GM19452 (cell line): ENCODE measurements around the gene USP17L15.
"Not testable (repeated sequence)": the region's sequence is repeated elsewhere in the genome, so short reads cannot be mapped to it uniquely, and the experiment has no call there.

Experiments
- ATAC-seq: cut with Tn5 transposase; IDR thresholded peaks from one replicate; pipeline ENCODE4 v1.9.1; 2021; ENCODE audit not compliant: unreplicated experiment

The USP17L15 gene

DNA sequence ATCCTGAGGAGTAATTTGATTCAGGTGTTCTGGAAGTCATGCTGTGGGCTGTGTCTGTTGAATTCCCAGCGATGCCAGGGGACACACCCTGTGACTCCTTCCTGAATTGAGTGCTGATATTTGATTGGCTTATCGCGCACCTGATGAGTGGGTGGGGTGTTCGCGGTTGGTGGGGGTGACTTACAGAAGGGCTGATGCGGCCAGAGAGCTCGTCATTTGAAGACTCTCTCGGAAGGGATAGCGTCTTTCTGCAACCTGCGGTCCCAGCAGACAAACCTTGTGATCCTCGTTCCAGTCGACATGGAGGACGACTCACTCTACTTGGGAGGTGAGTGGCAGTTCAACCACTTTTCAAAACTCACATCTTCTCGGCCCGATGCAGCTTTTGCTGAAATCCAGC is at the start of gene USP17L15:
TSS of gene USP17L15 (plus strand) at position 301 of the 400 bp plus-strand sequence. CDS start at position 301, 0 bp downstream.
- ATAC-seq = not testable (repeated sequence)

GRCh38 chr4:9210357-9210756 is 23.8 kb upstream of the USP17L15 start, which contains the start of gene USP17L10:
Gene USP17L10 (plus strand): TSS chr4:9210657. CDS start chr4:9210657, 0 bp downstream.
- not testable (repeated sequence) for ATAC-seq

DNA sequence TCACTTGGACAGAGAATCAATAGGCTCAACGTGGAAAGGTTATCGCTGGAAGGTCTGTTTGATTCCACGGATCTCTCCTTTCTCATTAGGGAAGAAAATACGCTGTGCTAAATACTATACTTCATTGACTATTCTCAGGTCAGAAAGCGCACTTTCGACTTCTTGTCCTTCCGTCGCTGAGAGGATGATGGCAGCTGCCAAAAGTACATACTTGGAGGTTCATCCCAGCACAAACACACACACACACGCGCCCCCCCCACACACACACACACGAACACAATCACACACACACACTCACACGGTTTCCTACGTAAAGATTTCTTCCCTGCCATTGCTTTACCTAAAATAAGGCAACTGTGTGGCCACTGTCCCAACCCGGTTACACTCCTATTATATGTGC is 19.5 kb upstream of the USP17L15 start:
- ATAC-seq = not testable (repeated sequence)

DNA sequence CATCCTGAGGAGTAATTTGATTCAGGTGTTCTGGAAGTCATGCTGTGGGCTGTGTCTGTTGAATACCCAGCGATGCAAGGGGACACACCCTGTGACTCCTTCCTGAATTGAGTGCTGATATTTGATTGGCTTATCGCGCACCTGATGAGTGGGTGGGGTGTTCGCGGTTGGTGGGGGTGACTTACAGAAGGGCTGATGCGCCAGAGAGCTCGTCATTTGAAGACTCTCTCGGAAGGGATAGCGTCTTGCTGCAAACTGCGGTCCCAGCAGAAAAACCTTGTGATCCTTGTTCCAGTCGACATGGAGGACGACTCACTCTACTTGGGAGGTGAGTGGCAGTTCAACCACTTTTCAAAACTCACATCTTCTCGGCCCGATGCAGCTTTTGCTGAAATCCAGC is 19.1 kb upstream of the USP17L15 start, which contains the start of gene USP17L11:
TSS of gene USP17L11 (plus strand) at position 301 of the 400 bp plus-strand sequence. CDS start at position 301, 0 bp downstream.
- ATAC-seq = not testable (repeated sequence)

- not testable (repeated sequence) for ATAC-seq
Measured at GRCh38 chr4:9219852-9220251, 14.3 kb upstream of the USP17L15 start, which contains the start of gene USP17L12. Gene USP17L12 (plus strand): TSS chr4:9220152. CDS start chr4:9220152, 0 bp downstream.

DNA sequence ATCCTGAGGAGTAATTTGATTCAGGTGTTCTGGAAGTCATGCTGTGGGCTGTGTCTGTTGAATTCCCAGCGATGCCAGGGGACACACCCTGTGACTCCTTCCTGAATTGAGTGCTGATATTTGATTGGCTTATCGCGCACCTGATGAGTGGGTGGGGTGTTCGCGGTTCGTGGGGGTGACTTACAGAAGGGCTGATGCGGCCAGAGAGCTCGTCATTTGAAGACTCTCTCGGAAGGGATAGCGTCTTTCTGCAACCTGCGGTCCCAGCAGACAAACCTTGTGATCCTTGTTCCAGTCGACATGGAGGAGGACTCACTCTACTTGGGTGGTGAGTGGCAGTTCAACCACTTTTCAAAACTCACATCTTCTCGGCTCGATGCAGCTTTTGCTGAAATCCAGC is 9.6 kb upstream of the USP17L15 start, which contains the start of gene USP17L13:
TSS of gene USP17L13 (plus strand) at position 301 of the 400 bp plus-strand sequence. CDS start at position 301, 0 bp downstream.
- ATAC-seq = not testable (repeated sequence)

DNA sequence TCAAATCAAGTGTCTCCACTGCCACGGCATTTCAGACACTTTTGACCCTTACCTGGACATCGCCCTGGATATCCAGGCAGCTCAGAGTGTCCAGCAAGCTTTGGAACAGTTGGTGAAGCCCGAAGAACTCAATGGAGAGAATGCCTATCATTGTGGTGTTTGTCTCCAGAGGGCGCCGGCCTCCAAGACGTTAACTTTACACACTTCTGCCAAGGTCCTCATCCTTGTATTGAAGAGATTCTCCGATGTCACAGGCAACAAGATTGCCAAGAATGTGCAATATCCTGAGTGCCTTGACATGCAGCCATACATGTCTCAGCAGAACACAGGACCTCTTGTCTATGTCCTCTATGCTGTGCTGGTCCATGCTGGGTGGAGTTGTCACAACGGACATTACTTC is 3.9 kb upstream of the USP17L15 start:
- ATAC-seq = not testable (repeated sequence)

DNA sequence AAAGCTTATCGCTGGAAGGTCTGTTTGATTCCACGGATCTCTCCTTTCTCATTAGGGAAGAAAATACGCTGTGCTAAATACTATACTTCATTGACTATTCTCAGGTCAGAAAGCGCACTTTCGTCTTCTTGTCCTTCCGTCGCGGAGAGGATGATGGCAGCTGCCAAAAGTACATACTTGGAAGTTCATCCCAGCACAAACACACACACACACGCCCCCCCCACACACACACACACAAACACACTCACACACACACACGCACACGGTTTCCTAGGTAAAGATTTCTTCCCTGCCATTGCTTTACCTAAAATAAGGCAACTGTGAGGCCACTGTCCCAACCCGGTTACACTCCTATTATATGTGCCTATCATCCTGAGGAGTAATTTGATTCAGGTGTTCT is 4.3 kb downstream of the USP17L15 start:
- ATAC-seq = not testable (repeated sequence)

DNA sequence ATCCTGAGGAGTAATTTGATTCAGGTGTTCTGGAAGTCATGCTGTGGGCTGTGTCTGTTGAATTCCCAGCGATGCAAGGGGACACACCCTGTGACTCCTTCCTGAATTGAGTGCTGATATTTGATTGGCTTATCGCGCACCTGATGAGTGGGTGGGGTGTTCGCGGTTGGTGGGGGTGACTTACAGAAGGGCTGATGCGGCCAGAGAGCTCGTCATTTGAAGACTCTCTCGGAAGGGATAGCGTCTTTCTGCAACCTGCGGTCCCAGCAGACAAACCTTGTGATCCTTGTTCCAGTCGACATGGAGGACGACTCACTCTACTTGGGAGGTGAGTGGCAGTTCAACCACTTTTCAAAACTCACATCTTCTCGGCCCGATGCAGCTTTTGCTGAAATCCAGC is 9.4 kb downstream of the USP17L15 start, which contains the start of gene USP17L17:
TSS of gene USP17L17 (plus strand) at position 301 of the 400 bp plus-strand sequence. CDS start at position 301, 0 bp downstream.
- not testable (repeated sequence) for ATAC-seq

GRCh38 chr4:9247953-9248680 is 13.9 kb downstream of the USP17L15 start, which contains the start of gene USP17L18:
Gene USP17L18 (plus strand): TSS chr4:9248630. CDS start chr4:9248630, 0 bp downstream.
- not testable (repeated sequence) for ATAC-seq

GRCh38 chr4:9253078-9253477 is 18.9 kb downstream of the USP17L15 start, which contains the start of gene USP17L19:
Gene USP17L19 (plus strand): TSS chr4:9253378. CDS start chr4:9253378, 0 bp downstream.
- not testable (repeated sequence) for ATAC-seq

GRCh38 chr4:9257824-9258223 is 23.6 kb downstream of the USP17L15 start, which contains the start of gene USP17L20:
Gene USP17L20 (plus strand): TSS chr4:9258124. CDS start chr4:9258124, 0 bp downstream.
- ATAC-seq = not testable (repeated sequence)

- not testable (repeated sequence) for ATAC-seq
Measured at GRCh38 chr4:9262572-9262971, 28.4 kb downstream of the USP17L15 start, which contains the start of gene USP17L21. Gene USP17L21 (plus strand): TSS chr4:9262872. CDS start chr4:9262872, 0 bp downstream.

GRCh38 chr4:9267319-9267718 is 33.1 kb downstream of the USP17L15 start, which contains the start of gene USP17L22:
Gene USP17L22 (plus strand): TSS chr4:9267619. CDS start chr4:9267619, 0 bp downstream.
- ATAC-seq = not testable (repeated sequence)

DNA sequence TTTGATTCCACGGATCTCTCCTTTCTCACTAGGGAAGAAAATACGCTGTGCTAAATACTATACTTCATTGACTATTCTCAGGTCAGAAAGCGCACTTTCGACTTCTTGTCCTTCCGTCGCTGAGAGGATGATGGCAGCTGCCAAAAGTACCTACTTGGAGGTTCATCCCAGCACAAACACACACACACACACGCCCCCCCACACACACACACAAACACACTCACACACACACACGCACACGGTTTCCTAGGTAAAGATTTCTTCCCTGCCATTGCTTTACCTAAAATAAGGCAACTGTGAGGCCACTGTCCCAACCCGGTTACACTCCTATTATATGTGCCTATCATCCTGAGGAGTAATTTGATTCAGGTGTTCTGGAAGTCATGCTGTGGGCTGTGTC is 37.5 kb downstream of the USP17L15 start:
- ATAC-seq = not testable (repeated sequence)
